ENCODE data around the gene ASB18.

DNA sequence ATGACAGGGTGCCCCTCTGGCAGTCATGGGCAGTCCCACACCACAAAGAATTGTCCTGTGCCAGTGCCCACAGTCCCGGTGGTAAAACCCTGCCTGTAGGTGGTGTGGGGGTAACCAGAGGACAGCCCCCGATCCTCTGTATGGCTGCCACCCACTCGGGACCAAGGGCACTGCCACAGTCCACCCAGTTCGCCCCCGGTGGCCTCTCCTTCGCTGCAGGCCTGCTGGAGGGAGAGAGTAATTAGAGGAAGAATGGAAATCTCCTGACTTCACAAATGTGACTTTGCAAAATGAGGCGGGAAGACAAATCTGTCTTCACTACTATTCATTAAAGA lies 107.4 kb downstream of the ASB18 start:
- TF ChIP-seq, protein P1, sequence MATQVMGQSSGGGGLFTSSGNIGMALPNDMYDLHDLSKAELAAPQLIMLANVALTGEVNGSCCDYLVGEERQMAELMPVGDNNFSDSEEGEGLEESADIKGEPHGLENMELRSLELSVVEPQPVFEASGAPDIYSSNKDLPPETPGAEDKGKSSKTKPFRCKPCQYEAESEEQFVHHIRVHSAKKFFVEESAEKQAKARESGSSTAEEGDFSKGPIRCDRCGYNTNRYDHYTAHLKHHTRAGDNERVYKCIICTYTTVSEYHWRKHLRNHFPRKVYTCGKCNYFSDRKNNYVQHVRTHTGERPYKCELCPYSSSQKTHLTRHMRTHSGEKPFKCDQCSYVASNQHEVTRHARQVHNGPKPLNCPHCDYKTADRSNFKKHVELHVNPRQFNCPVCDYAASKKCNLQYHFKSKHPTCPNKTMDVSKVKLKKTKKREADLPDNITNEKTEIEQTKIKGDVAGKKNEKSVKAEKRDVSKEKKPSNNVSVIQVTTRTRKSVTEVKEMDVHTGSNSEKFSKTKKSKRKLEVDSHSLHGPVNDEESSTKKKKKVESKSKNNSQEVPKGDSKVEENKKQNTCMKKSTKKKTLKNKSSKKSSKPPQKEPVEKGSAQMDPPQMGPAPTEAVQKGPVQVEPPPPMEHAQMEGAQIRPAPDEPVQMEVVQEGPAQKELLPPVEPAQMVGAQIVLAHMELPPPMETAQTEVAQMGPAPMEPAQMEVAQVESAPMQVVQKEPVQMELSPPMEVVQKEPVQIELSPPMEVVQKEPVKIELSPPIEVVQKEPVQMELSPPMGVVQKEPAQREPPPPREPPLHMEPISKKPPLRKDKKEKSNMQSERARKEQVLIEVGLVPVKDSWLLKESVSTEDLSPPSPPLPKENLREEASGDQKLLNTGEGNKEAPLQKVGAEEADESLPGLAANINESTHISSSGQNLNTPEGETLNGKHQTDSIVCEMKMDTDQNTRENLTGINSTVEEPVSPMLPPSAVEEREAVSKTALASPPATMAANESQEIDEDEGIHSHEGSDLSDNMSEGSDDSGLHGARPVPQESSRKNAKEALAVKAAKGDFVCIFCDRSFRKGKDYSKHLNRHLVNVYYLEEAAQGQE (IDR thresholded peaks at IDR 0.05; ENCODE audit: unreplicated experiment), result no peak
- TF ChIP-seq, protein P2, sequence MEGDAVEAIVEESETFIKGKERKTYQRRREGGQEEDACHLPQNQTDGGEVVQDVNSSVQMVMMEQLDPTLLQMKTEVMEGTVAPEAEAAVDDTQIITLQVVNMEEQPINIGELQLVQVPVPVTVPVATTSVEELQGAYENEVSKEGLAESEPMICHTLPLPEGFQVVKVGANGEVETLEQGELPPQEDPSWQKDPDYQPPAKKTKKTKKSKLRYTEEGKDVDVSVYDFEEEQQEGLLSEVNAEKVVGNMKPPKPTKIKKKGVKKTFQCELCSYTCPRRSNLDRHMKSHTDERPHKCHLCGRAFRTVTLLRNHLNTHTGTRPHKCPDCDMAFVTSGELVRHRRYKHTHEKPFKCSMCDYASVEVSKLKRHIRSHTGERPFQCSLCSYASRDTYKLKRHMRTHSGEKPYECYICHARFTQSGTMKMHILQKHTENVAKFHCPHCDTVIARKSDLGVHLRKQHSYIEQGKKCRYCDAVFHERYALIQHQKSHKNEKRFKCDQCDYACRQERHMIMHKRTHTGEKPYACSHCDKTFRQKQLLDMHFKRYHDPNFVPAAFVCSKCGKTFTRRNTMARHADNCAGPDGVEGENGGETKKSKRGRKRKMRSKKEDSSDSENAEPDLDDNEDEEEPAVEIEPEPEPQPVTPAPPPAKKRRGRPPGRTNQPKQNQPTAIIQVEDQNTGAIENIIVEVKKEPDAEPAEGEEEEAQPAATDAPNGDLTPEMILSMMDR (conservative IDR thresholded peaks at IDR 0.05; ENCODE audit: low read depth in 2 of 2), result no peak
- no peak for TF ChIP-seq EZH2 (IDR thresholded peaks at IDR 0.05; ENCODE audit: low read depth, unreplicated experiment)
- no peak for TF ChIP-seq CREB1 (CRISPR knock-in tag; IDR thresholded peaks at IDR 0.05; ENCODE audit: low read depth)
- TF ChIP-seq JUNB (IDR thresholded peaks at IDR 0.05; ENCODE audit: unreplicated experiment), result no peak

Measured in GM23338 (cell line).